CD4-positive, alpha-beta T cell (primary cell): ENCODE measurements around the gene HAPLN1. TPM values are rescaled to one million over a fixed set of nuclear protein-coding genes. Genes with fewer than 3 reads are reported as not detected.

ENCODE experiments used
- ATAC-seq: fragments of 200-7000 bp; cut with Tn5 transposase; one replicate; pipeline ENCODE4 v1.10.0; 2022; ENCODE audit warnings: mild to moderate bottlenecking; ENCODE audit not compliant: poor library complexity
- CTCF ChIA-PET: fragments of 350-600 bp; sonication (Branson Sonifier 250); formaldehyde crosslinking; loops from one replicate; lab custom pipeline; 2021; ENCODE audit warnings: antibody characterized with exemption, inconsistent platforms; lab: Charles Lee
- POLR2A ChIA-PET: fragments of 350-600 bp; sonication (Branson Sonifier 250); formaldehyde crosslinking; loops from one replicate; lab custom pipeline; 2021; ENCODE audit warnings: antibody characterized with exemption, inconsistent platforms; lab: Charles Lee
- DNase-seq, 14 experiments: peaks; one replicate each; pipeline ENCODE4 v3.0.0-alpha.2; 2013 to 2020; ENCODE audit warnings: mixed read lengths in 2 of 14
- H3K27ac ChIP-seq, 2 donors: one replicate each; pipeline versions ENCODE4 v1.5.1 to v1.7.0; 2013; ENCODE audit warnings: low read length in 2 of 2, low read depth in 1 of 2, mild to moderate bottlenecking in 1 of 2
- H3K27me3 ChIP-seq, 2 experiments: 1 replicate in 1 of 2; 2 replicates in 1 of 2; pipeline versions ENCODE4 v1.6.1 to v1.7.0; 2013; ENCODE audit warnings: low read length in 2 of 2, control low read depth in 1 of 2, mild to moderate bottlenecking in 1 of 2, moderate library complexity in 1 of 2; ENCODE audit not compliant: insufficient read depth in 2 of 2, control insufficient read depth in 1 of 2
- H3K36me3 ChIP-seq: one replicate; pipeline ENCODE4 v1.6.1; 2013; ENCODE audit warnings: low read length, control low read depth; ENCODE audit not compliant: insufficient read depth
- H3K4me1 ChIP-seq: one replicate; pipeline ENCODE4 v1.6.1; 2013; ENCODE audit warnings: low read length, control low read depth; ENCODE audit not compliant: insufficient read depth
- H3K4me3 ChIP-seq: one replicate; pipeline ENCODE4 v1.5.1; 2013; ENCODE audit warnings: mild to moderate bottlenecking, low read length, moderate library complexity
- H3K9me3 ChIP-seq, 2 experiments: 1 replicate in 1 of 2; 2 replicates in 1 of 2; pipeline versions ENCODE4 v1.6.1 to v1.7.0; 2013; ENCODE audit warnings: low read length in 2 of 2, mild to moderate bottlenecking in 2 of 2, control low read depth in 1 of 2, moderate library complexity in 1 of 2; ENCODE audit not compliant: control insufficient read depth in 1 of 2, insufficient read depth in 1 of 2
- H3K27ac Mint-ChIP-seq: one replicate; pipeline ENCODE4 v1.8.0; 2020; ENCODE audit warnings: mixed read lengths
- H3K27me3 Mint-ChIP-seq: one replicate; pipeline ENCODE4 v1.8.0; 2021; ENCODE audit warnings: mixed read lengths
- H3K36me3 Mint-ChIP-seq: one replicate; pipeline ENCODE4 v1.8.0; 2021; ENCODE audit warnings: low read depth, mixed read lengths
- H3K4me1 Mint-ChIP-seq: one replicate; pipeline ENCODE4 v1.8.0; 2021; ENCODE audit warnings: low read depth, mixed read lengths
- H3K4me3 Mint-ChIP-seq: one replicate; pipeline ENCODE4 v1.8.0; 2020; ENCODE audit warnings: mild to moderate bottlenecking, mixed read lengths
- H3K9me3 Mint-ChIP-seq: one replicate; pipeline ENCODE4 v1.8.0; 2020; ENCODE audit warnings: mixed read lengths
- CTCF ChIP-seq: fragments of 200-600 bp; IDR thresholded peaks from one replicate; pipeline ENCODE4 v1.8.0; 2022; ENCODE audit warnings: antibody characterized with exemption, mild to moderate bottlenecking
- intact Hi-C, 2 experiments: fragments of 100-400 bp; cut with DNase I in 1 of 2; cut with micrococcal nuclease in 1 of 2; formaldehyde crosslinking; loops; one replicate each; pipeline versions ENCODE4 v1.15.1 to v1.9.0; 2023 to 2025; cut with DNase I, micrococcal nuclease
- total RNA-seq, 174 experiments: library from RNA in 2 of 174; stranded (reverse) in 2 of 174; gene quantifications; one replicate each; pipeline ENCODE4 v1.2.3 and lab custom pipeline; 2021 to 2026

HAPLN1 gene
- total RNA-seq, 2 experiments from 2014 or later: not detected

GRCh38 chr5:83590966-83591365 is 129.7 kb downstream of the HAPLN1 start:
- H3K4me3 ChIP-seq: no peak overlapping the region
- H3K4me1 ChIP-seq: no peaks in the 10 kb centered on the region
- H3K27ac ChIP-seq: no peak overlapping the region
- H3K9me3 ChIP-seq: no peaks in the 10 kb centered on the region
- H3K4me1 Mint-ChIP-seq: no peaks in the 10 kb centered on the region
- H3K36me3 Mint-ChIP-seq: no peaks in the 10 kb centered on the region
- DNase-seq: no peak
- CTCF ChIA-PET: no interaction called here
- no peaks in the 10 kb centered on the region for H3K36me3 ChIP-seq
- H3K9me3 Mint-ChIP-seq: no peaks in the 10 kb centered on the region
- H3K27me3 ChIP-seq: peaks cover 0 to 3% of the 10 kb centered on the region in 2 experiments
- no peak for ATAC-seq
- H3K4me3 Mint-ChIP-seq: no peak overlapping the region
- no peak for TF ChIP-seq CTCF
- POLR2A ChIA-PET: no interaction called here
- no peak overlapping the region for H3K27ac Mint-ChIP-seq
- intact Hi-C loops: no loop called here
- no peaks in the 10 kb centered on the region for H3K27me3 Mint-ChIP-seq

DNA sequence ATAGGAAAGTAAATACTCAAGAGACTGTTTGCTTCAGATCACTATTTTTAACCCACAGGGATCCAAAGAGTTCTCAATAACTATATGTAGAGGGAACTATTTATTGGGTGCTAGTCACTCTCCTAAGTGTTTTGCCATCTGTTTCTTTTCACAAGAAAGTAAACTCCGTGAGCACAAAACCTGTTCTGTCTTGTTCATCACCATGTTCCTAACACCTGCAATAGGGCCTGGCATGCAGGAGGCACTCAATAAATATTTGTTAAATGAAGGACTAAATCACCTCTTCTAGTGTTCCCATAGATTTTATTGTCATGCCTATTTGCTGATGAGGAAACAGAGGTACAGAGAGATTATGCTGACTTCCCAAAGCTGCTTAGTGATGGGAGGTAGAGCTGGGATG is 130.9 kb downstream of the HAPLN1 start:
- H3K36me3 ChIP-seq: no peaks in the 10 kb centered on the region
- no peaks in the 10 kb centered on the region for H3K9me3 Mint-ChIP-seq
- H3K36me3 Mint-ChIP-seq: no peaks in the 10 kb centered on the region
- H3K27me3 ChIP-seq: peaks cover 0 to 3% of the 10 kb centered on the region in 2 experiments
- no peak overlapping the region for H3K27ac ChIP-seq
- POLR2A ChIA-PET: no interaction called here
- no peaks in the 10 kb centered on the region for H3K4me1 ChIP-seq
- ATAC-seq (no peak), DNase-seq (no peak)
- no peak overlapping the region for H3K27ac Mint-ChIP-seq
- H3K27me3 Mint-ChIP-seq: no peaks in the 10 kb centered on the region
- H3K9me3 ChIP-seq: no peaks in the 10 kb centered on the region
- CTCF ChIA-PET: no interaction called here
- H3K4me3 Mint-ChIP-seq: no peak overlapping the region
- H3K4me1 Mint-ChIP-seq: no peaks in the 10 kb centered on the region
- intact Hi-C loops: no loop called here
- no peak overlapping the region for H3K4me3 ChIP-seq
- TF ChIP-seq CTCF: no peak

Other genes with a start within 250 kb of the HAPLN1 start
- gene VCAN, start 249.1 kb downstream of the HAPLN1 start, total RNA-seq: 1 to 10 TPM; 6.4 to 7.1 TPM